HEK293 (cell line): Measurements from ENCODE around the gene CCDC24.

Experiments
- CTCF ChIA-PET: fragments of 350-600 bp; formaldehyde crosslinking; extraction: SDS; loops from one replicate; lab custom pipeline; 2021; ENCODE audit warnings: antibody characterized with exemption; lab: Yijun Ruan, JAX
- POLR2A ChIA-PET: fragments of 300-600 bp; formaldehyde crosslinking; extraction: SDS; loops from one replicate; lab custom pipeline; 2020; ENCODE audit warnings: antibody characterized with exemption, inconsistent platforms; lab: Yijun Ruan, JAX
- H3K27ac ChIP-seq: fragments of 200-500 bp; sonication (Bioruptor generic); 2 replicates; pipeline ENCODE4 v1.5.1; 2014; ENCODE audit warnings: low read depth, low read length, control low read depth, inconsistent platforms; ENCODE audit errors: extremely low read depth
- H3K36me3 ChIP-seq, 2 experiments: fragments of 200-500 bp in 1 of 2; sonication (Bioruptor generic) in 1 of 2; 1 replicate in 1 of 2; 2 replicates in 1 of 2; pipeline ENCODE4 v1.5.1; 2014 to 2017; ENCODE audit warnings: inconsistent platforms in 2 of 2, low read length in 2 of 2; ENCODE audit not compliant: control insufficient read depth in 2 of 2, insufficient read depth in 1 of 2
- H3K4me1 ChIP-seq: fragments of 200-500 bp; sonication (Bioruptor generic); 2 replicates; pipeline ENCODE4 v1.5.1; 2014; ENCODE audit warnings: mild to moderate bottlenecking, low read length, inconsistent platforms; ENCODE audit not compliant: control insufficient read depth, insufficient read depth
- H3K4me3 ChIP-seq: 2 replicates; pipeline ENCODE4 v1.5.1; 2011; ENCODE audit warnings: low read depth, mild to moderate bottlenecking, control low read depth, low read length, moderate library complexity
- H3K9me3 ChIP-seq: fragments of 200-500 bp; sonication (Bioruptor generic); 2 replicates; pipeline ENCODE4 v1.5.1; 2014; ENCODE audit warnings: low read depth, low read length, inconsistent platforms; ENCODE audit not compliant: control insufficient read depth, insufficient read depth
- GFI1B ChIP-seq: fragments of 450-650 bp; formaldehyde crosslinking; IDR thresholded peaks from 2 replicates; pipeline ENCODE4 v1.5.1; 2016; ENCODE audit warnings: missing biosample characterization, missing genetic modification characterization
- HIC1 ChIP-seq: fragments of 450-650 bp; formaldehyde crosslinking; IDR thresholded peaks from 2 replicates; pipeline ENCODE4 v1.5.1; 2016; ENCODE audit warnings: missing biosample characterization, missing genetic modification characterization
- HOXC10 ChIP-seq: sonication (generic); formaldehyde crosslinking; IDR thresholded peaks from 2 replicates; pipeline ENCODE4 v1.8.1; 2023; ENCODE audit warnings: mild to moderate bottlenecking, missing genetic modification reagents
- IKZF3 ChIP-seq: fragments of 450-650 bp; IDR thresholded peaks from 2 replicates; pipeline ENCODE4 v1.5.0; 2018; ENCODE audit warnings: missing biosample characterization, mild to moderate bottlenecking, missing genetic modification characterization, moderate library complexity
- KLF10 ChIP-seq: fragments of 450-650 bp; IDR thresholded peaks from 2 replicates; pipeline ENCODE4 v1.5.1; 2018; ENCODE audit warnings: missing biosample characterization, mild to moderate bottlenecking, missing genetic modification characterization
- KLF8 ChIP-seq: fragments of 450-650 bp; formaldehyde crosslinking; IDR thresholded peaks from 2 replicates; pipeline ENCODE4 v1.5.1; 2016; ENCODE audit warnings: missing biosample characterization, missing genetic modification characterization
- PATZ1 ChIP-seq: fragments of 450-650 bp; formaldehyde crosslinking; IDR thresholded peaks from 2 replicates; pipeline ENCODE4 v1.5.1; 2016; ENCODE audit warnings: missing biosample characterization, missing genetic modification characterization
- TRIM28 ChIP-seq: IDR thresholded peaks from 2 replicates; pipeline ENCODE4 v1.6.1; 2011; ENCODE audit warnings: low read length, control low read depth, borderline replicate concordance
- ZBTB10 ChIP-seq: fragments of 450-650 bp; formaldehyde crosslinking; IDR thresholded peaks from 2 replicates; pipeline ENCODE4 v1.5.1; 2016; ENCODE audit warnings: missing biosample characterization, missing genetic modification characterization
- ZNF114 ChIP-seq: fragments of 450-650 bp; formaldehyde crosslinking; IDR thresholded peaks from 2 replicates; pipeline ENCODE4 v1.5.0; 2017; ENCODE audit warnings: missing biosample characterization, missing genetic modification characterization
- ZNF132 ChIP-seq: fragments of 450-650 bp; formaldehyde crosslinking; IDR thresholded peaks from 2 replicates; pipeline ENCODE4 v1.5.1; 2017; ENCODE audit warnings: missing biosample characterization, missing genetic modification characterization, borderline replicate concordance
- ZNF138 ChIP-seq: fragments of 450-650 bp; formaldehyde crosslinking; IDR thresholded peaks from 2 replicates; pipeline ENCODE4 v1.5.1; 2016; ENCODE audit warnings: missing biosample characterization, missing genetic modification characterization, borderline replicate concordance
- ZNF19 ChIP-seq: fragments of 450-650 bp; formaldehyde crosslinking; IDR thresholded peaks from 2 replicates; pipeline ENCODE4; 2016; ENCODE audit warnings: missing biosample characterization, missing genetic modification characterization, low read depth
- ZNF23 ChIP-seq: fragments of 450-650 bp; formaldehyde crosslinking; IDR thresholded peaks from 2 replicates; pipeline ENCODE4 v1.5.1; 2016; ENCODE audit warnings: missing biosample characterization, missing genetic modification characterization, borderline replicate concordance
- ZNF350 ChIP-seq: fragments of 450-650 bp; formaldehyde crosslinking; IDR thresholded peaks from 2 replicates; pipeline ENCODE4 v1.5.0; 2017; ENCODE audit warnings: missing biosample characterization, mild to moderate bottlenecking, missing genetic modification characterization
- ZNF488 ChIP-seq: fragments of 450-650 bp; formaldehyde crosslinking; IDR thresholded peaks from 2 replicates; pipeline ENCODE4 v1.5.1; 2016; ENCODE audit warnings: missing biosample characterization, missing genetic modification characterization
- ZNF510 ChIP-seq: fragments of 450-650 bp; formaldehyde crosslinking; IDR thresholded peaks from 2 replicates; pipeline ENCODE4 v1.5.1; 2018; ENCODE audit warnings: mild to moderate bottlenecking, missing genetic modification characterization, missing biosample characterization; ENCODE audit not compliant: insufficient replicate concordance
- ZNF514 ChIP-seq: fragments of 450-650 bp; formaldehyde crosslinking; IDR thresholded peaks from 2 replicates; pipeline ENCODE4 v1.5.1; 2016; ENCODE audit warnings: missing biosample characterization, missing genetic modification characterization
- ZNF654 ChIP-seq: fragments of 450-650 bp; formaldehyde crosslinking; IDR thresholded peaks from 2 replicates; pipeline ENCODE4 v1.5.1; 2016; ENCODE audit warnings: low read depth, missing biosample characterization, missing genetic modification characterization
- ZNF660 ChIP-seq: fragments of 450-650 bp; IDR thresholded peaks from 2 replicates; pipeline ENCODE4 v1.5.1; 2018; ENCODE audit warnings: missing biosample characterization, mild to moderate bottlenecking, missing genetic modification characterization
- ZNF677 ChIP-seq: fragments of 450-650 bp; IDR thresholded peaks from 2 replicates; pipeline ENCODE4 v1.5.0; 2018; ENCODE audit warnings: missing biosample characterization, mild to moderate bottlenecking, missing genetic modification characterization, moderate library complexity
- ZNF76 ChIP-seq: fragments of 450-650 bp; formaldehyde crosslinking; IDR thresholded peaks from 2 replicates; pipeline ENCODE4; 2016; ENCODE audit warnings: low read depth, missing biosample characterization, missing genetic modification characterization, borderline replicate concordance

Gene CCDC24

GRCh38 chr1:44002165-44002564 is 10.8 kb downstream of the CCDC24 start:
- CTCF ChIA-PET: interaction anchor here (0.6 to 5.3 kb wide), 5 partner anchors 20 to 1302 kb away, joined by 3 to 48 read pairs (median 4); no protein-coding TSS in a partner anchor
- POLR2A ChIA-PET: no interaction called here
- Histone ChIP-seq H3K4me1 (no peaks in the 10 kb centered on the region), H3K27ac (no peak overlapping the region), H3K9me3 (no peaks in the 10 kb centered on the region), H3K4me3 (no peak overlapping the region), H3K36me3 (no peaks in the 10 kb centered on the region)
- TF ChIP-seq KLF8 (no peak), HOXC10 (no peak), ZBTB10 (tag by site-specific recombination) (no peak), IKZF3 (tag by site-specific recombination) (no peak), ZNF23 (tag by site-specific recombination) (no peak), TRIM28 (no peak), ZNF114 (tag by site-specific recombination) (no peak)

GRCh38 chr1:44002606-44003157 is 11.3 kb downstream of the CCDC24 start:
- H3K9me3 ChIP-seq: no peaks in the 10 kb centered on the region
- no peak for TF ChIP-seq ZNF132 (tag by site-specific recombination)
- TF ChIP-seq ZNF488 (tag by site-specific recombination): no peak
- TF ChIP-seq PATZ1 (tag by site-specific recombination): no peak
- no peak for TF ChIP-seq ZNF654 (tag by site-specific recombination)
- TF ChIP-seq ZNF23 (tag by site-specific recombination): no peak
- TF ChIP-seq ZNF138 (tag by site-specific recombination): no peak
- TF ChIP-seq ZNF514: no peak
- TF ChIP-seq ZNF660 (tag by site-specific recombination): no peak
- TF ChIP-seq ZNF510 (tag by site-specific recombination): no peak
- no peak for TF ChIP-seq GFI1B (tag by site-specific recombination)
- TF ChIP-seq HIC1 (tag by site-specific recombination): no peak
- no peak for TF ChIP-seq ZNF350 (tag by site-specific recombination)
- TF ChIP-seq ZNF76 (tag by site-specific recombination): no peak
- no peak for TF ChIP-seq KLF8
- TF ChIP-seq KLF10 (tag by site-specific recombination): no peak
- TF ChIP-seq ZNF19 (tag by site-specific recombination): no peak
- no peak for TF ChIP-seq ZNF677 (tag by site-specific recombination)
- H3K36me3 ChIP-seq: no peaks in the 10 kb centered on the region
- ChIA-PET POLR2A (no interaction called here), CTCF (interaction anchor here (1.0 to 5.6 kb wide), 7 partner anchors 10 to 214 kb away, joined by 3 to 160 read pairs (median 8); no protein-coding TSS in a partner anchor)
- no peaks in the 10 kb centered on the region for H3K4me1 ChIP-seq
- H3K27ac ChIP-seq: no peak overlapping the region
- H3K4me3 ChIP-seq: no peak overlapping the region
